ENCODE results near the gene RAD51B.

The RAD51B gene

DNA sequence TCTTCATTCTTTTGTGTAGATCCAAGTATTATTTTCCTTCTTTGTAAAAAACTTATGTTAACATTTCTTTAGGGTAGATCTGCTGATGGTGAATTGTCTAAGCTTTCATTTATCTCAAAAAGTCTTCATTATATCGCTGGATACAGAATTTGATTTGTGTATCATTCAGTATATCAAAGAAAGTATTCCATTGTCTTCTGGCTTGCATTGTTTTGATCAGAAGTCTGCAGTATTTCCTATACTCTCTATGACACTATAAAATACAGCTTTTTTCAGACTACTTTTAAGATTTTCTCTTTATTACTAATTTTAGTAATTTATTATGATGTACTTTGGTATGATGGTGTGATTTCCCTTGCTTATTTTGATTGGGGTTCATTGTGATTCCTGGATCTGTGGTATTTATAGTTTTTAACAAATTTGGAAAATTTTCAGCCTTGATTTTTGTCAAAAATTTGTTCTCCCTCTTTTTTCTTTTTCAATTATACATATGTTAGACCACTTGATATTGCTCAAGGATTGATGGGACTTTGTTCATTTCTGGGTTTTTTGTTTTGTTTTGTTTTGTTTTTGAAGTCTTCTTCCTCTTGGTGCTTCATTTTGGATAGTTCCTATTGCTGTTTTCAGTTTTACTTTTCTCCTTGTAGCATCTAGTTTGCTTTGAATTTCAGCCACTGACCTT lies 796.8 kb downstream of the RAD51B start:
- POLR2A ChIA-PET = no interaction called here
- no peaks in the 10 kb centered on the region for H3K9me3 ChIP-seq (ENCODE audit: control insufficient read depth, insufficient read depth, low read depth, low read length)

DNA sequence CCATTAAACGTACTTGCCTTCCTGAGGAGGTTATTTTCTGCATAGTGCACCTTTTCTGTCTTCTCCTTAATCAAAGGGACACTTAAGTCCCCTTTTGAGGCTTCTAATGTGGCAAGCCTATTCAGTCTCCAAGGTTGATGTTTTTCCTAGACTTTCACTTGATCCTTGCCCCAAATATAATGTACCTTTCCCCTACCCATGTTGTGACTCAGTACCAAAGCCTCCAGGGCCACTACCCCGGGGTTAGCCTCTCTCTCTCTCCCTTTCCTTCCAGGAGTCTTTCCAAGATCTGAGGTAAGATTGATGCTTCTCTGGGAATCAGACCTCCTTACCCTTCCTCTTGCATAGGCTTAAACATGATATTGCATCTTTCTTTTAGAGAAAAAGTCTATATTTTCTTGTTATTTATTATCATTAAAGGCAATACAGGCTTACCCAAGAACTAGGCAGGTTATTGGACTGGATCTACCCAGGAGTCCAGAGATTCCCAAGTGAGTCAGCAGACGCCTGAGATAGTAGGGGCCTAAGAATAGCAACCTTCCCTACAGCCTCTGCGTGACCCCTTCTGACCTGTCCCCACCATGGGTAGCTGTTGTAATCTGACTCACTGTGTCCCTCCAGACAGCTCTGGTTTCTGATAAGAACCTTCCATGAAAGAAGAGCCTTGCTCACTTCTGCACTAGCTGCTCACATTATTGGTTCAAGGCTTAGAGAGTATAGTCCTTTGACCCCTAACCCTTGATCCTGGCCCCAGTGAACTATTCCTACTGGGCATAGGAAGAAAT lies 800.4 kb downstream of the RAD51B start:
- Histone ChIP-seq H3K9me3 (ENCODE audit: control insufficient read depth, insufficient read depth, low read depth, low read length) (no peaks in the 10 kb centered on the region), H3K36me3 (ENCODE audit: control insufficient read depth in 2 of 2, insufficient read depth in 1 of 2, low read length in 2 of 2) (no peaks in the 10 kb centered on the region), H3K4me1 (ENCODE audit: control insufficient read depth, insufficient read depth, low read length) (no peaks in the 10 kb centered on the region), H3K4me3 (ENCODE audit: low read depth, low read length) (no peak overlapping the region), H3K27ac (ENCODE audit: extremely low read depth, low read depth, low read length) (no peak overlapping the region)
- POLR2A ChIA-PET = no interaction called here
- CTCF ChIA-PET = no interaction called here
- no peak for TF ChIP-seq ZNF214 (tag by site-specific recombination; IDR thresholded peaks at IDR 0.05; ENCODE audit: borderline replicate concordance)
- TF ChIP-seq ZNF223 (tag by site-specific recombination; IDR thresholded peaks at IDR 0.05) = no peak
- TF ChIP-seq ZNF292 (tag by site-specific recombination; IDR thresholded peaks at IDR 0.05; ENCODE audit: borderline replicate concordance, low read depth) = no peak
- TF ChIP-seq ZNF624 (tag by site-specific recombination; IDR thresholded peaks at IDR 0.05) = no peak
- TF ChIP-seq, protein P1, sequence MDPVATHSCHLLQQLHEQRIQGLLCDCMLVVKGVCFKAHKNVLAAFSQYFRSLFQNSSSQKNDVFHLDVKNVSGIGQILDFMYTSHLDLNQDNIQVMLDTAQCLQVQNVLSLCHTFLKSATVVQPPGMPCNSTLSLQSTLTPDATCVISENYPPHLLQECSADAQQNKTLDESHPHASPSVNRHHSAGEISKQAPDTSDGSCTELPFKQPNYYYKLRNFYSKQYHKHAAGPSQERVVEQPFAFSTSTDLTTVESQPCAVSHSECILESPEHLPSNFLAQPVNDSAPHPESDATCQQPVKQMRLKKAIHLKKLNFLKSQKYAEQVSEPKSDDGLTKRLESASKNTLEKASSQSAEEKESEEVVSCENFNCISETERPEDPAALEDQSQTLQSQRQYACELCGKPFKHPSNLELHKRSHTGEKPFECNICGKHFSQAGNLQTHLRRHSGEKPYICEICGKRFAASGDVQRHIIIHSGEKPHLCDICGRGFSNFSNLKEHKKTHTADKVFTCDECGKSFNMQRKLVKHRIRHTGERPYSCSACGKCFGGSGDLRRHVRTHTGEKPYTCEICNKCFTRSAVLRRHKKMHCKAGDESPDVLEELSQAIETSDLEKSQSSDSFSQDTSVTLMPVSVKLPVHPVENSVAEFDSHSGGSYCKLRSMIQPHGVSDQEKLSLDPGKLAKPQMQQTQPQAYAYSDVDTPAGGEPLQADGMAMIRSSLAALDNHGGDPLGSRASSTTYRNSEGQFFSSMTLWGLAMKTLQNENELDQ (tag by site-specific recombination; IDR thresholded peaks at IDR 0.05; ENCODE audit: low read depth) = no peak
- TF ChIP-seq ZFP41 (tag by site-specific recombination; IDR thresholded peaks at IDR 0.05; ENCODE audit: borderline replicate concordance) = no peak
- no peak for TF ChIP-seq OVOL3 (tag by site-specific recombination; IDR thresholded peaks at IDR 0.05)
- TF ChIP-seq ZNF514 (tag by site-specific recombination; IDR thresholded peaks at IDR 0.05) = no peak

More for the DNA sequence above, 796.8 kb downstream of the RAD51B start:
- Histone ChIP-seq H3K4me1 (ENCODE audit: control insufficient read depth, insufficient read depth, low read length) (no peaks in the 10 kb centered on the region), H3K27ac (ENCODE audit: extremely low read depth, low read depth, low read length) (no peak overlapping the region), H3K36me3 (ENCODE audit: control insufficient read depth in 2 of 2, insufficient read depth in 1 of 2, low read length in 2 of 2) (no peaks in the 10 kb centered on the region), H3K4me3 (ENCODE audit: low read depth, low read length) (no peak overlapping the region)
- CTCF ChIA-PET = interaction anchor here (0.6 kb wide), 1 partner anchor 216 kb away, joined by 4 read pairs; no protein-coding TSS in a partner anchor
- TF ChIP-seq ZNF610 (tag by site-specific recombination; IDR thresholded peaks at IDR 0.05; ENCODE audit: borderline replicate concordance) = 0 out of 2 replicates have a peak, but pooled peaks have one; percentile 39
- TF ChIP-seq, protein P2, sequence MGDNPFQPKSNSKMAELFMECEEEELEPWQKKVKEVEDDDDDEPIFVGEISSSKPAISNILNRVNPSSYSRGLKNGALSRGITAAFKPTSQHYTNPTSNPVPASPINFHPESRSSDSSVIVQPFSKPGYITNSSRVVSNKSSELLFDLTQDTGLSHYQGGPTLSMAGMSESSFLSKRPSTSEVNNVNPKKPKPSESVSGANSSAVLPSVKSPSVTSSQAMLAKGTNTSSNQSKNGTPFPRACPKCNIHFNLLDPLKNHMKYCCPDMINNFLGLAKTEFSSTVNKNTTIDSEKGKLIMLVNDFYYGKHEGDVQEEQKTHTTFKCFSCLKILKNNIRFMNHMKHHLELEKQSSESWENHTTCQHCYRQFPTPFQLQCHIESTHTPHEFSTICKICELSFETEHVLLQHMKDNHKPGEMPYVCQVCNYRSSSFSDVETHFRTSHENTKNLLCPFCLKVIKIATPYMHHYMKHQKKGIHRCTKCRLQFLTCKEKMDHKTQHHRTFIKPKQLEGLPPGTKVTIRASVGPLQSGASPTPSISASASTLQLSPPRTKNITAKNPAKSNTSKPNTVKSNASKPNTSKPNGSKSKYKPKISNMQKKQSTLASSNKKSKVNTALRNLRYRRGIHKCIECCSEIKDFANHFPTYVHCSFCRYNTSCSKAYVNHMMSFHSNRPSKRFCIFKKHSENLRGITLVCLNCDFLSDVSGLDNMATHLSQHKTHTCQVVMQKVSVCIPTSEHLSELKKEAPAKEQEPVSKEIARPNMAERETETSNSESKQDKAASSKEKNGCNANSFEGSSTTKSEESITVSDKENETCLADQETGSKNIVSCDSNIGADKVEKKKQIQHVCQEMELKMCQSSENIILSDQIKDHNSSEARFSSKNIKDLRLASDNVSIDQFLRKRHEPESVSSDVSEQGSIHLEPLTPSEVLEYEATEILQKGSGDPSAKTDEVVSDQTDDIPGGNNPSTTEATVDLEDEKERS (tag by site-specific recombination; IDR thresholded peaks at IDR 0.05) = peak; percentile 31; the same call in 1 of the 2 replicates
- no peak for TF ChIP-seq ZFP41 (tag by site-specific recombination; IDR thresholded peaks at IDR 0.05; ENCODE audit: borderline replicate concordance)
- TF ChIP-seq, protein P3, sequence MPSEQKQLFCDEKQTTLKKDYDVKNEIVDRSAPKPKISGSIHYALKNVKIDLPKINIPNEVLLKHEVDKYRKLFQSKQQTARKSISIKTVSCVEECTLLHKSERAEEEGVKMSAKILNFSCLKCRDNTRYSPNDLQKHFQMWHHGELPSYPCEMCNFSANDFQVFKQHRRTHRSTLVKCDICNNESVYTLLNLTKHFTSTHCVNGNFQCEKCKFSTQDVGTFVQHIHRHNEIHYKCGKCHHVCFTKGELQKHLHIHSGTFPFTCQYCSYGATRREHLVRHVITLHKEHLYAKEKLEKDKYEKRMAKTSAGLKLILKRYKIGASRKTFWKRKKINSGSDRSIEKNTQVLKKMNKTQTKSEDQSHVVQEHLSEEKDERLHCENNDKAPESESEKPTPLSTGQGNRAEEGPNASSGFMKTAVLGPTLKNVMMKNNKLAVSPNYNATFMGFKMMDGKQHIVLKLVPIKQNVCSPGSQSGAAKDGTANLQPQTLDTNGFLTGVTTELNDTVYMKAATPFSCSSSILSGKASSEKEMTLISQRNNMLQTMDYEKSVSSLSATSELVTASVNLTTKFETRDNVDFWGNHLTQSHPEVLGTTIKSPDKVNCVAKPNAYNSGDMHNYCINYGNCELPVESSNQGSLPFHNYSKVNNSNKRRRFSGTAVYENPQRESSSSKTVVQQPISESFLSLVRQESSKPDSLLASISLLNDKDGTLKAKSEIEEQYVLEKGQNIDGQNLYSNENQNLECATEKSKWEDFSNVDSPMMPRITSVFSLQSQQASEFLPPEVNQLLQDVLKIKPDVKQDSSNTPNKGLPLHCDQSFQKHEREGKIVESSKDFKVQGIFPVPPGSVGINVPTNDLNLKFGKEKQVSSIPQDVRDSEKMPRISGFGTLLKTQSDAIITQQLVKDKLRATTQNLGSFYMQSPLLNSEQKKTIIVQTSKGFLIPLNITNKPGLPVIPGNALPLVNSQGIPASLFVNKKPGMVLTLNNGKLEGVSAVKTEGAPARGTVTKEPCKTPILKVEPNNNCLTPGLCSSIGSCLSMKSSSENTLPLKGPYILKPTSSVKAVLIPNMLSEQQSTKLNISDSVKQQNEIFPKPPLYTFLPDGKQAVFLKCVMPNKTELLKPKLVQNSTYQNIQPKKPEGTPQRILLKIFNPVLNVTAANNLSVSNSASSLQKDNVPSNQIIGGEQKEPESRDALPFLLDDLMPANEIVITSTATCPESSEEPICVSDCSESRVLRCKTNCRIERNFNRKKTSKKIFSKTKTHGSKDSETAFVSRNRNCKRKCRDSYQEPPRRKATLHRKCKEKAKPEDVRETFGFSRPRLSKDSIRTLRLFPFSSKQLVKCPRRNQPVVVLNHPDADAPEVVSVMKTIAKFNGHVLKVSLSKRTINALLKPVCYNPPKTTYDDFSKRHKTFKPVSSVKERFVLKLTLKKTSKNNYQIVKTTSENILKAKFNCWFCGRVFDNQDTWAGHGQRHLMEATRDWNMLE (tag by site-specific recombination; conservative IDR thresholded peaks at IDR 0.05; ENCODE audit: low read depth) = 0 out of 2 replicates have a peak, but pooled peaks have one; percentile 21
- TF ChIP-seq SETDB1 (IDR thresholded peaks at IDR 0.05; ENCODE audit: insufficient read length, low read length) = peak; percentile 96
- TF ChIP-seq YY1 (tag by site-specific recombination; IDR thresholded peaks at IDR 0.05) = no peak
- peak; percentile 93 for TF ChIP-seq ZNF133 (tag by site-specific recombination; IDR thresholded peaks at IDR 0.05)
- TF ChIP-seq ZNF777 (tag by site-specific recombination; IDR thresholded peaks at IDR 0.05; ENCODE audit: borderline replicate concordance) = no peak
- no peak for TF ChIP-seq GLI2 (tag by site-specific recombination; IDR thresholded peaks at IDR 0.05; ENCODE audit: borderline replicate concordance, low read depth)
- 0 out of 2 replicates have a peak, but pooled peaks have one; percentile 40 for TF ChIP-seq ZNF626 (tag by site-specific recombination; IDR thresholded peaks at IDR 0.05)
- TF ChIP-seq, protein P4, sequence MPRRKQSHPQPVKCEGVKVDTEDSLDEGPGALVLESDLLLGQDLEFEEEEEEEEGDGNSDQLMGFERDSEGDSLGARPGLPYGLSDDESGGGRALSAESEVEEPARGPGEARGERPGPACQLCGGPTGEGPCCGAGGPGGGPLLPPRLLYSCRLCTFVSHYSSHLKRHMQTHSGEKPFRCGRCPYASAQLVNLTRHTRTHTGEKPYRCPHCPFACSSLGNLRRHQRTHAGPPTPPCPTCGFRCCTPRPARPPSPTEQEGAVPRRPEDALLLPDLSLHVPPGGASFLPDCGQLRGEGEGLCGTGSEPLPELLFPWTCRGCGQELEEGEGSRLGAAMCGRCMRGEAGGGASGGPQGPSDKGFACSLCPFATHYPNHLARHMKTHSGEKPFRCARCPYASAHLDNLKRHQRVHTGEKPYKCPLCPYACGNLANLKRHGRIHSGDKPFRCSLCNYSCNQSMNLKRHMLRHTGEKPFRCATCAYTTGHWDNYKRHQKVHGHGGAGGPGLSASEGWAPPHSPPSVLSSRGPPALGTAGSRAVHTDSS (tag by site-specific recombination; IDR thresholded peaks at IDR 0.05) = no peak
- 0 out of 2 replicates have a peak, but pooled peaks have one; percentile 45 for TF ChIP-seq ZNF184 (tag by site-specific recombination; IDR thresholded peaks at IDR 0.05)
- no peak for TF ChIP-seq ZNF248 (tag by site-specific recombination; IDR thresholded peaks at IDR 0.05)

Data from HEK293 (cell line).